WTC11 (cell line): Measurements from ENCODE around the gene OGN.

Experiments
- ELF4 ChIP-seq: sonication (generic); formaldehyde crosslinking; IDR thresholded peaks from 2 replicates; pipeline ENCODE4 v1.8.1; 2022; ENCODE audit warnings: low read depth, mild to moderate bottlenecking, moderate library complexity, missing genetic modification reagents
- JUN ChIP-seq: sonication (generic); formaldehyde crosslinking; IDR thresholded peaks from 2 replicates; pipeline ENCODE4 v1.8.0; 2023; ENCODE audit warnings: mild to moderate bottlenecking, missing genetic modification reagents
- NR2C2 ChIP-seq: sonication (generic); formaldehyde crosslinking; IDR thresholded peaks from 2 replicates; pipeline ENCODE4 v1.8.0; 2022; ENCODE audit warnings: mild to moderate bottlenecking, missing genetic modification reagents
- TEAD4 ChIP-seq: sonication (generic); formaldehyde crosslinking; IDR thresholded peaks from 2 replicates; pipeline ENCODE4 v1.8.0; 2022; ENCODE audit warnings: mild to moderate bottlenecking, missing genetic modification reagents
- TP53 ChIP-seq: sonication (generic); formaldehyde crosslinking; IDR thresholded peaks from 2 replicates; pipeline ENCODE4 v1.8.1; 2023; ENCODE audit warnings: mild to moderate bottlenecking, missing genetic modification reagents
- TF ChIP-seq, protein P1 (sequence below): fragments of 200-600 bp; IDR thresholded peaks from 2 replicates; pipeline ENCODE4 v1.8.0; 2022; ENCODE audit warnings: antibody characterized with exemption
- TF ChIP-seq, protein P2 (sequence below): sonication (generic); formaldehyde crosslinking; IDR thresholded peaks from 2 replicates; pipeline ENCODE4 v1.8.1; 2023; ENCODE audit warnings: mild to moderate bottlenecking, missing genetic modification reagents

DNA sequence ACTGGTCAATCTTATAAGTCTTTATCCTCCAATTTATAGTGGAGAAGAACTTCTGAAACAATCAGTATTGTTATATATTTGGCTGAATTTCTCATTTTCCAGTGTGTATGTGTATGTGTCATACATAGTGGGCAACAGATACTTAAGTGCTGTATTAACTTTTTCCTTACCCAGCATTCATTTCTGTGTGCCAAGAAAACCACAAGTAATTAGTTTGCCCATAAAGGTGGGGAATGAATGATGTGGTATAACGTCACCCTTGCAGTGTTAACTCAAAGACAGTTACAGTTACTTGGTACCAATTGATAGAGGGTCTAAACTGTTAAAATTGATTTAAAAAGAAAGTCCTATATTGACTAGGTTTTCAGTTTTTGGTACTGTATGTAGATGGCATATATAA, 2.0 kb downstream of the OGN start:
- no peak for TF ChIP-seq TP53 (CRISPR knock-in tag)
- no peak for TF ChIP-seq JUN (CRISPR knock-in tag)
- TF ChIP-seq, protein P1, sequence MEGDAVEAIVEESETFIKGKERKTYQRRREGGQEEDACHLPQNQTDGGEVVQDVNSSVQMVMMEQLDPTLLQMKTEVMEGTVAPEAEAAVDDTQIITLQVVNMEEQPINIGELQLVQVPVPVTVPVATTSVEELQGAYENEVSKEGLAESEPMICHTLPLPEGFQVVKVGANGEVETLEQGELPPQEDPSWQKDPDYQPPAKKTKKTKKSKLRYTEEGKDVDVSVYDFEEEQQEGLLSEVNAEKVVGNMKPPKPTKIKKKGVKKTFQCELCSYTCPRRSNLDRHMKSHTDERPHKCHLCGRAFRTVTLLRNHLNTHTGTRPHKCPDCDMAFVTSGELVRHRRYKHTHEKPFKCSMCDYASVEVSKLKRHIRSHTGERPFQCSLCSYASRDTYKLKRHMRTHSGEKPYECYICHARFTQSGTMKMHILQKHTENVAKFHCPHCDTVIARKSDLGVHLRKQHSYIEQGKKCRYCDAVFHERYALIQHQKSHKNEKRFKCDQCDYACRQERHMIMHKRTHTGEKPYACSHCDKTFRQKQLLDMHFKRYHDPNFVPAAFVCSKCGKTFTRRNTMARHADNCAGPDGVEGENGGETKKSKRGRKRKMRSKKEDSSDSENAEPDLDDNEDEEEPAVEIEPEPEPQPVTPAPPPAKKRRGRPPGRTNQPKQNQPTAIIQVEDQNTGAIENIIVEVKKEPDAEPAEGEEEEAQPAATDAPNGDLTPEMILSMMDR = no peak
- no peak for TF ChIP-seq ELF4 (CRISPR knock-in tag)
- TF ChIP-seq TEAD4 (CRISPR knock-in tag) = no peak
- TF ChIP-seq NR2C2 (CRISPR knock-in tag) = no peak
- TF ChIP-seq, protein P2, sequence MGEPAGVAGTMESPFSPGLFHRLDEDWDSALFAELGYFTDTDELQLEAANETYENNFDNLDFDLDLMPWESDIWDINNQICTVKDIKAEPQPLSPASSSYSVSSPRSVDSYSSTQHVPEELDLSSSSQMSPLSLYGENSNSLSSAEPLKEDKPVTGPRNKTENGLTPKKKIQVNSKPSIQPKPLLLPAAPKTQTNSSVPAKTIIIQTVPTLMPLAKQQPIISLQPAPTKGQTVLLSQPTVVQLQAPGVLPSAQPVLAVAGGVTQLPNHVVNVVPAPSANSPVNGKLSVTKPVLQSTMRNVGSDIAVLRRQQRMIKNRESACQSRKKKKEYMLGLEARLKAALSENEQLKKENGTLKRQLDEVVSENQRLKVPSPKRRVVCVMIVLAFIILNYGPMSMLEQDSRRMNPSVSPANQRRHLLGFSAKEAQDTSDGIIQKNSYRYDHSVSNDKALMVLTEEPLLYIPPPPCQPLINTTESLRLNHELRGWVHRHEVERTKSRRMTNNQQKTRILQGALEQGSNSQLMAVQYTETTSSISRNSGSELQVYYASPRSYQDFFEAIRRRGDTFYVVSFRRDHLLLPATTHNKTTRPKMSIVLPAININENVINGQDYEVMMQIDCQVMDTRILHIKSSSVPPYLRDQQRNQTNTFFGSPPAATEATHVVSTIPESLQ (CRISPR knock-in tag) = no peak
